Stimulated activated CD4-positive, alpha-beta T cell treated with anti-CD3 and anti-CD28 coated beads, Interleukin-1b, Interleukin-23, amount 100 ng/mL, for 1 hour (primary cell): ENCODE measurements around the gene BRI3.

ENCODE experiments used
- DNase-seq, 2 donors: peaks; one replicate each; pipeline ENCODE4 v3.0.0-alpha.2; 2020; ENCODE audit warnings: low read depth in 2 of 2

Gene BRI3

GRCh38 chr7:98286701-98287485 lies 5.4 kb downstream of the BRI3 start:
- no peak for DNase-seq

GRCh38 chr7:98287486-98287959 lies 6.0 kb downstream of the BRI3 start:
- no peak for DNase-seq

GRCh38 chr7:98288064-98288823 lies 6.8 kb downstream of the BRI3 start:
- no peak for DNase-seq

- no peak for DNase-seq
These were observed 7.9 kb downstream of the BRI3 start for GRCh38 chr7:98289333-98289875.

- DNase-seq: no peak
These were observed 10.2 kb downstream of the BRI3 start for GRCh38 chr7:98291717-98292116.

- DNase-seq: no peak
These were observed 11.8 kb downstream of the BRI3 start for GRCh38 chr7:98293265-98293664.

GRCh38 chr7:98293746-98294145 lies 12.3 kb downstream of the BRI3 start:
- DNase-seq: no peak

GRCh38 chr7:98294326-98294725 lies 12.8 kb downstream of the BRI3 start:
- DNase-seq: no peak

- no peak for DNase-seq
These were observed 13.4 kb downstream of the BRI3 start for GRCh38 chr7:98294798-98295382.

GRCh38 chr7:98295467-98296192 lies 14.1 kb downstream of the BRI3 start:
- no peak for DNase-seq

GRCh38 chr7:98296833-98297232 lies 15.3 kb downstream of the BRI3 start:
- no peak for DNase-seq

- DNase-seq: no peak
These were observed 16.3 kb downstream of the BRI3 start for GRCh38 chr7:98297626-98298286.

GRCh38 chr7:98300595-98301372 lies 19.3 kb downstream of the BRI3 start:
- DNase-seq: no peak

- DNase-seq: no peak
These were observed 20.4 kb downstream of the BRI3 start for GRCh38 chr7:98301693-98302470.

- no peak for DNase-seq
These were observed 21.8 kb downstream of the BRI3 start for GRCh38 chr7:98303176-98303865.

GRCh38 chr7:98303906-98304305 lies 22.4 kb downstream of the BRI3 start:
- DNase-seq: no peak

GRCh38 chr7:98305951-98306535 lies 24.6 kb downstream of the BRI3 start:
- no peak for DNase-seq

- no peak for DNase-seq
These were observed 26.5 kb downstream of the BRI3 start for GRCh38 chr7:98307971-98308466.
